Measurements from ENCODE around the gene CDC6. TPM values are rescaled to one million over a fixed set of nuclear protein-coding genes. Genes with fewer than 3 reads are reported as not detected.

CDC6 gene
- polyA plus RNA-seq, 4 donors: 15.3 to 26.8 (median 22.4) TPM

DNA sequence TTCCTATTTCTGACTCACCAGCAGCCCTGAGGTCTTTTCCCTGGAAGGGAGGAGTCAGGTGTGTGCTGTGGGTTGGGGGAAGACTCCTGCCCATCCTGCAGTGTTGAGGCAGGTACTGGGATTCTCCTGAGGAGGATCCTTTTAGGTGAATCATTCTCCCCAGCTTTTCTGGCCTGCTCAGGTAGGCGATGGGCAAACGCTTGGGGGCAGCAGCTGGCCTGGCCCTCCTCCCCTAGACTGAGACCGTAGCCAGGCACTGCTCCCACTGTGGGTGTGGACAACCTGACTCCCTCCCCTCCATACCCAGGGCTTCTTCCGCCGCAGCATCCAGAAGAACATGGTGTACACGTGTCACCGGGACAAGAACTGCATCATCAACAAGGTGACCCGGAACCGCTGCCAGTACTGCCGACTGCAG, 61.8 kb downstream of the CDC6 start:
- DNase-seq (ENCODE audit: low read depth in 4 of 4, low spot score in 3 of 4): no peak

DNA sequence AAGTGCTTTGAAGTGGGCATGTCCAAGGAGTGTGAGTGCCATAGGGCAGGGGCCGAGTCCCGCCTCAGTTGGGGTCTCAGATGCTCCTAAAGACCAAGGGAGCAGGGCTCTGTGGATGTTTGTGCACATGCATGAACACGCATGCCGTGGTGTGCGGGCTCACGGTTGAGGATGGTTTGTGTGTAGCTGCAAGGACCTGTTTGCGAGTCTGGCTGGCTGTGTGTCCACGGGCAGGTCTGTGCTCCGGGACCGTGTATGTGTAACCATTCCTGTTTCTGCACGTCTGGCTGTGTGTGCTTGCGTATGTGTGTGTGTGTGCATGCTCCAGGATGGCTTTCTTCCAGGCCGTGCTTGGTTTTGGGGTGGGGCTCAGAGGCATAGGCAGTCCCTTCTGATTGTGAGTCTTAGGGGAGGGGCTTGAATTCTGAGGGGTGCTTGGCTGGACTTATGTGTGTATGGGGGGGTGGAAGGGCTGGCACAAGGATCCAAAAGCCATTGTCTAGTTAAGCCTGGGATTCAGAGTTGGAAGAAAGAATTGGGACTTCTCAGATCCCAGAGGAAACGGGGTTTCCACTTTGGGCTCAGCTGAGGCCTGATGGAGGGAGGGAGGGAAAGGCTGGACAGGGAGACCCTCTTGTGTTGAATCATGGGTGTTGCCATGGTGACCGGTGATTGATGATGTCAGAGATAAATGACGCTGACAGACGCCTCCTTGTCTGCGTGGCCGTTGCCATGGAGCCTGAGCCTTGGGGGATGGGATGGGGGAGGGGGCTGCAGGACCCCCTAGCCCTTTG, 62.4 kb downstream of the CDC6 start:
- no peak for DNase-seq (ENCODE audit: low read depth in 4 of 4, low spot score in 3 of 4)

DNA sequence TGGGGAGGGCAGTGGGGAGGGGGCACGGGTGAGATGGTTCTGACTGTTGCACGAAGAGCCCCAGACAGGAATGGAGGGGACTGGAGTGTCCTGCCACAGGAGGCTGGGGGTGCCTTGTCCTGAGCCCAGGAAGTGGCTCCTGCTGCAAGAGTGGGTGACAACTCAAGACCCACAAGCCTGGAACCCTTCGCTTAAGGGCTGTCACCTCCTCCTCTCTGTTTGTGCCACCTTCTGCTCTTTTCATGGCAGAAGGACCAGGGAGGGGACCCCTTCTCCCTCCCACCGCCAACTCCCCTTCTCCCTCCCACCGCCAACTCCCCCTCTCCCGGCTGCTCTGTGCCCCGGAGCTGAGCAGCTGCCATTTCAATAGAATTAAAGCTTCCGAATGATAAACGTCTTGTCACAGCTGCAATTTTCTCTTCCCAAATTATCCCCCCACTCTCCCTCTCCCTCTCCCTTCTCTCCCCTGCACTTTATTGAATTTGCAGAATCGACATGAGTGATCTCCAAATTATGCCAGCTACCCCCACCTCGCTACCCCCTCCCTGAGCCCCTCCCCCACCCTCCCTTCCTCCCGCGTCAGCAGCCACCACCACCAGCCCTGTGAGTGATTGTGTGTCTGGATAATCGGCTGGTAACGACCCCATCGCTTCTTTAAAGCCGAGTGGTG, 63.1 kb downstream of the CDC6 start:
- no peak for DNase-seq (ENCODE audit: low read depth in 4 of 4, low spot score in 3 of 4)

DNA sequence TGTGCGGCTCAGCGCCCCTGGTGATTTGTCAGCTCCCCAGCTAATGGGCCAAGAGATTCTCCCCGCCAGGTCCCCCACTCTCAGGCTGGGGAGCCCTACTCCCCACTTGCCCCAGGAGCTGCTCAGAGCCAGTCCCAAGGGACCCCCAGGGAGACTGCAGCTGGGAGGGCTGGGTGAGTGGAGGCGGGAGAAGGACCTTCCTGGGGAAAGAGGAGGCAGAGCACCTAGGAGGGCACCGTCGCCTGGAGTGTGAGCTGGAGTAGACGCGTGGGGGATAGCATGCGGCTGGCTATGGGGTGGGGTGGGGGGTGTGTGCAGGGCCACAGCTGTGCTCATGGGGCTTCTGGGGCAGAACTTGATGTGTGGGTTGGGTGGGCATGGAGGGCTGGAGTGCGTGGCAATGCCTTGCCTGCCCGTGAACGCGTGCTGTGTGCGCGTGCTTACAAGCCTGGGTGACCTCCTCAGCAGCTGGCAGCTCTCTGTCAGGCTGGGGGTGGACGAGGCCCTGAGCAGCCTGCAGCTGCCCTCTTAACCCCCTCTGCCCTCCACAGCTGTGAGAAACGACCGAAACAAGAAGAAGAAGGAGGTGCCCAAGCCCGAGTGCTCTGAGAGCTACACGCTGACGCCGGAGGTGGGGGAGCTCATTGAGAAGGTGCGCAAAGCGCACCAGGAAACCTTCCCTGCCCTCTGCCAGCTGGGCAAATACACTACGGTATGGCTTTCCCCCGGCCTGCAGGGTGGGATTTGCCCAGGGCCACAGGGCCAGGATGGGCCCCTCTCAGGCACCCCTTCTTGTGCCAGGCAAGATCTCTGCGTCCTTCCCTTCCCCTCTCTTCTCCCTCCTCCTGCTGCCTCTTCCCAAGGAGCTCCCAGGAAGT, 63.9 kb downstream of the CDC6 start:
- no peak for DNase-seq (ENCODE audit: low read depth in 4 of 4, low spot score in 3 of 4)

DNA sequence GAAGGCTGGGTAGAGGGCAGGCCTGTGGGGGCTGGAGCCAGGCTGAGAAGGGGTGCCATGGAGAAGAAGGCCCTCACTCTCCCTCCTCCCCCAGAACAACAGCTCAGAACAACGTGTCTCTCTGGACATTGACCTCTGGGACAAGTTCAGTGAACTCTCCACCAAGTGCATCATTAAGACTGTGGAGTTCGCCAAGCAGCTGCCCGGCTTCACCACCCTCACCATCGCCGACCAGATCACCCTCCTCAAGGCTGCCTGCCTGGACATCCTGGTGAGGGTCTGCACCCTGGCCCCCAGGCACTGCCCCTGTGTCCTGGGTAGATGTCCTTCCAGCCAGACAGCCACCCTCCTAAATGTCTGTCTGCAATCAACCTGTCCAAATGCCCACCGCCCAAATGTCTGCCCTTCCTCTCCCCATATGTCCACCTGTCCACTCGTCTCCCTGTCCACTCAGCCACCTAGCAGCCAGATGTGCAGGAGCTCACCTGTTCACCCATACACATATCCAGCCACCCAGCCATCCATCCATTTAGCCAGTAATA, 64.6 kb downstream of the CDC6 start:
- DNase-seq (ENCODE audit: low read depth in 4 of 4, low spot score in 3 of 4): no peak

DNA sequence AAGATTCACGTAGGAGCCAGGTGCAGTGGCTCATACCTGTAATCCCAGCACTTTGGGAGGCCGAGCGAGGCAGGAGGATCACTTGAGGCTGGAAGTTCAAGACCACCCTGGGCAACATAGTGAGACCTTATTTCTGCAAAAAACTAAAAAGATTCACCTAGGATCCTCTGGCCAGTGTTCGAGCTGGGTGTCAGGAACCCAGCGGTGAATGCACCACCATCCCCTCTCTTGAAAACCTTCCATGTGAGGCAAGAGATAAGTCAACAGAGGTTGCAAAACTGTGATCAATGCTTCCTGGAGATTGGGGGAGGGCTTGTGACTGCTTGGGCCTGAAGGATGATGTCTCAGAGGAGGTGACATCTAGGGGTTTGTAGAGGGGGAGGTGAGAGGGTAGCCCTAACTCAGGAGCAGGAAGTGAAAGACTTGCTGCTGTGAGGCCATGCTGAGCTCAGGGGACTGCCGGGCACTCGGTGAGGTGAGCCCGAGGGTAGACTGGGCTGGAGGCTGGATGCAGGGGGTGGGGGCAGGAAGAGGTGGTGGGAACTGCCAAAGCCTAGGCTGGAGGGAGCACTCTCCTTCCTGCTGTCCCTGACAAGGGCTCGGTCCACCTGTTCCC, 65.2 kb downstream of the CDC6 start:
- no peak for DNase-seq (ENCODE audit: low read depth in 4 of 4, low spot score in 3 of 4)

Other genes with a start within 250 kb of the CDC6 start
- 100 to 1,000 TPM in 2 of 4 donors, 10 to 100 TPM in 2; 83.4 to 132 (median 104) TPM for gene MED24, start 233.5 kb upstream of the CDC6 start, polyA plus RNA-seq (ENCODE audit: insufficient read length in 4 of 4)
- gene THRA, start 224.9 kb upstream of the CDC6 start, polyA plus RNA-seq (ENCODE audit: insufficient read length in 4 of 4): 10 to 100 TPM; 47.8 to 83.6 (median 52.8) TPM
- gene NR1D1, start 187.3 kb upstream of the CDC6 start, polyA plus RNA-seq (ENCODE audit: insufficient read length in 4 of 4): 1 to 10 TPM; 3.1 to 5.5 (median 4.2) TPM
- gene MSL1, start 165.9 kb upstream of the CDC6 start, polyA plus RNA-seq (ENCODE audit: insufficient read length in 4 of 4): 100 to 1,000 TPM; 166 to 177 (median 173) TPM
- gene CASC3, start 147.3 kb upstream of the CDC6 start, polyA plus RNA-seq (ENCODE audit: insufficient read length in 4 of 4): 100 to 1,000 TPM in 2 of 4 donors, 10 to 100 TPM in 2; 85.9 to 115 (median 102) TPM
- 10 to 100 TPM in 2 of 4 donors, 1 to 10 TPM in 2; 6.1 to 14.4 (median 10.0) TPM for gene RAPGEFL1, start 110.4 kb upstream of the CDC6 start, polyA plus RNA-seq (ENCODE audit: insufficient read length in 4 of 4)
- gene WIPF2, start 68.6 kb upstream of the CDC6 start, polyA plus RNA-seq (ENCODE audit: insufficient read length in 4 of 4): 10 to 100 TPM; 19.8 to 32.2 (median 29.9) TPM
- gene RARA, start 21.3 kb downstream of the CDC6 start, polyA plus RNA-seq (ENCODE audit: insufficient read length in 4 of 4): 10 to 100 TPM; 35.2 to 60.5 (median 38.6) TPM
- not detected for gene GJD3, start 76.9 kb downstream of the CDC6 start, polyA plus RNA-seq (ENCODE audit: insufficient read length in 4 of 4)
- 100 to 1,000 TPM; 162 to 190 (median 179) TPM for gene TOP2A, start 130.0 kb downstream of the CDC6 start, polyA plus RNA-seq (ENCODE audit: insufficient read length in 4 of 4)
- gene IGFBP4, start 155.6 kb downstream of the CDC6 start, polyA plus RNA-seq (ENCODE audit: insufficient read length in 4 of 4): 100 to 1,000 TPM; 297 to 669 (median 378) TPM
- under 1 TPM; 0.06 to 0.26 (median 0.19) TPM for gene TNS4, start 213.7 kb downstream of the CDC6 start, polyA plus RNA-seq (ENCODE audit: insufficient read length in 4 of 4)

All from left renal pelvis (tissue), 4 donors.